Prostate gland (tissue), 2 donors: ENCODE measurements around the gene SLC31A1. TPM values are rescaled to one million over a fixed set of nuclear protein-coding genes. Genes with fewer than 3 reads are reported as not detected.

Source experiments
- DNase-seq: peaks from one replicate; pipeline ENCODE4 v3.0.0-alpha.2; 2019; ENCODE audit warnings: low spot score
- H3K27ac ChIP-seq, 2 donors: fragments of 200-600 bp; sonication (generic); 2 replicates each; pipeline ENCODE4 v1.5.1; 2017 to 2019
- H3K27me3 ChIP-seq: fragments of 200-600 bp; sonication (generic); replicated peaks from 2 replicates; pipeline ENCODE4 v1.5.1; 2019; ENCODE audit not compliant: insufficient read depth
- H3K36me3 ChIP-seq, 2 donors: fragments of 200-600 bp; sonication (generic); 1 replicate in 1 of 2; 2 replicates in 1 of 2; pipeline versions ENCODE4 v1.5.1 to v1.8.1; 2017 to 2019
- H3K4me1 ChIP-seq: fragments of 200-600 bp; sonication (generic); replicated peaks from 2 replicates; pipeline ENCODE4 v1.5.1; 2019
- H3K4me3 ChIP-seq, 2 donors: fragments of 200-600 bp; sonication (generic); 2 replicates each; pipeline ENCODE4 v1.5.1; 2017 to 2019
- H3K9me3 ChIP-seq: fragments of 200-600 bp; sonication (generic); 2 replicates; pipeline ENCODE4 v1.5.1; 2017
- CTCF ChIP-seq, 4 experiments: fragments of 200-600 bp in 2 of 4; fragments of 450-650 bp in 2 of 4; sonication (generic) in 2 of 4; IDR thresholded peaks; 1 replicate in 3 of 4; 2 replicates in 1 of 4; pipeline ENCODE4 v1.5.1; 2016 to 2019; ENCODE audit warnings: antibody characterized with exemption in 4 of 4, mild to moderate bottlenecking in 2 of 4, moderate library complexity in 2 of 4
- POLR2A ChIP-seq: fragments of 450-650 bp; IDR thresholded peaks from one replicate; pipeline ENCODE4 v1.6.1; 2016; ENCODE audit warnings: antibody characterized with exemption, mild to moderate bottlenecking
- POLR2AphosphoS5 ChIP-seq: sonication (generic); formaldehyde crosslinking; IDR thresholded peaks from one replicate; pipeline ENCODE4 v1.6.1; 2017; ENCODE audit warnings: antibody characterized with exemption
- WGBS: methylation state at CpG from one replicate; pipeline ENCODE4 v1.1.5; 2018; 5-methylcytosine and 5-hydroxymethylcytosine counted together
- intact Hi-C: fragments of 100-400 bp; cut with DNase I; formaldehyde crosslinking; loops from one replicate; pipeline ENCODE4 v1.14.2; 2022
- total RNA-seq, 2 donors: library from RNA; depleted of rRNA; stranded (reverse); fragments of >200 nt; gene quantifications; one replicate each; pipeline ENCODE4 v1.1.0, GENCODE V29; 2016

SLC31A1 gene
- total RNA-seq, 2 donors from 2014 or later, result 22.8 to 68.5 TPM

GRCh38 chr9:113237026-113237425 is 15.7 kb downstream of the SLC31A1 start:
- no peaks in the 10 kb centered on the region for H3K9me3 ChIP-seq
- no peak for DNase-seq
- intact Hi-C loops, result no loop called here
- WGBS, result 90% methylated on average over 4 of the region's 4 CpGs
- no peak overlapping the region for H3K27ac ChIP-seq
- no peak for TF ChIP-seq CTCF (IDR thresholded peaks at IDR 0.05)
- no peak for TF ChIP-seq POLR2AphosphoS5
- no peak for TF ChIP-seq POLR2A
- no peaks in the 10 kb centered on the region for H3K27me3 ChIP-seq
- no peak overlapping the region for H3K4me3 ChIP-seq
- no peaks in the 10 kb centered on the region for H3K4me1 ChIP-seq
- no peaks in the 10 kb centered on the region for H3K36me3 ChIP-seq

GRCh38 chr9:113238202-113238858 is 17.0 kb downstream of the SLC31A1 start:
- no peak for TF ChIP-seq POLR2AphosphoS5
- TF ChIP-seq CTCF (IDR thresholded peaks at IDR 0.05), result no peak
- TF ChIP-seq POLR2A, result no peak
- Histone ChIP-seq H3K4me3 (no peak overlapping the region), H3K27ac (no peak overlapping the region), H3K9me3 (no peaks in the 10 kb centered on the region), H3K4me1 (no peaks in the 10 kb centered on the region), H3K36me3 (no peaks in the 10 kb centered on the region), H3K27me3 (no peaks in the 10 kb centered on the region)
- WGBS, result 93% methylated on average over 10 of the region's 10 CpGs
- intact Hi-C loops, result no loop called here
- no peak for DNase-seq

- H3K27ac ChIP-seq, result no peak overlapping the region
- no peak for DNase-seq
- 73% methylated on average over 4 of the region's 4 CpGs for WGBS
- H3K27me3 ChIP-seq, result no peaks in the 10 kb centered on the region
- H3K4me1 ChIP-seq, result no peaks in the 10 kb centered on the region
- no peaks in the 10 kb centered on the region for H3K36me3 ChIP-seq
- no peaks in the 10 kb centered on the region for H3K9me3 ChIP-seq
- intact Hi-C loops, result no loop called here
- TF ChIP-seq POLR2AphosphoS5, result no peak
- TF ChIP-seq POLR2A, result no peak
- TF ChIP-seq CTCF (IDR thresholded peaks at IDR 0.05), result no peak
- no peak overlapping the region for H3K4me3 ChIP-seq
These were observed 17.5 kb downstream of the SLC31A1 start for GRCh38 chr9:113238859-113239232.

- Histone ChIP-seq H3K4me3 (no peak overlapping the region), H3K36me3 (no peaks in the 10 kb centered on the region), H3K27me3 (no peaks in the 10 kb centered on the region), H3K9me3 (no peaks in the 10 kb centered on the region), H3K4me1 (no peaks in the 10 kb centered on the region), H3K27ac (no peak overlapping the region)
- TF ChIP-seq CTCF (IDR thresholded peaks at IDR 0.05) (no peak), POLR2AphosphoS5 (no peak)
- no peak for DNase-seq
- intact Hi-C loops, result no loop called here
- 65% methylated on average over 2 of the region's 2 CpGs for WGBS
These were observed 19.8 kb downstream of the SLC31A1 start for GRCh38 chr9:113241161-113241560.

- no peak for DNase-seq
- TF ChIP-seq POLR2AphosphoS5 (no peak), POLR2A (no peak), CTCF (IDR thresholded peaks at IDR 0.05) (no peak)
- H3K4me3 ChIP-seq, result no peak overlapping the region
- no peak overlapping the region for H3K27ac ChIP-seq
- no peaks in the 10 kb centered on the region for H3K36me3 ChIP-seq
- no peaks in the 10 kb centered on the region for H3K9me3 ChIP-seq
- intact Hi-C loops, result no loop called here
- H3K4me1 ChIP-seq, result no peaks in the 10 kb centered on the region
- WGBS, result 45% methylated on average over 2 of the region's 2 CpGs
- no peaks in the 10 kb centered on the region for H3K27me3 ChIP-seq
These were observed 23.2 kb downstream of the SLC31A1 start for GRCh38 chr9:113244556-113244955.
